ENCODE results near the gene NRXN3.

DNA sequence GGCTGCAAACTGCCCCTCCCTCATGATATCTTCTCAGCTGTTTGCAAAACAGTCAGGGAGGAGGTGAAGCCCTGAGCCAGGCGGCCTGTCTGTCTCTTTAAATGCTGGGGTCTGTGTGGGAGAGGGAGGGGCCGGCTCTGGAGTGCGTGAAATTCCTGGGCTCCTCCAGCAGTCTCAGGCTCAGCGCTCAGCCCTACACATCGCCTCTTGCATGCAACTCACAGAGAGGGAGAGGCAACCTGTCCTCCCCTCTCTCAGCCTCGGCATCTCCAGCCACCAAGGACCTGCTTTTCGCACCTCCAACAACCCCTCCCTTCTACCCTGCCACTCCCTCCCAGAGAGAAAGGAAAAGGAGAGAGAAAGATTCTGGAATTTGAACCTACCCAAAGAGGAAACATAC, at the start of gene NRXN3:
- TF ChIP-seq POLR2AphosphoS5 (IDR thresholded peaks at IDR 0.05) (peak; percentile 85), EZH2 (IDR thresholded peaks at IDR 0.05; ENCODE audit: borderline replicate concordance, insufficient read depth, low read length, poor library complexity, severe bottlenecking) (no peak), EP300 (conservative IDR thresholded peaks at IDR 0.05; ENCODE audit: poor library complexity, severe bottlenecking) (no peak), TAF1 (IDR thresholded peaks at IDR 0.05; ENCODE audit: low read depth) (peak; percentile 96), RAD21 (conservative IDR thresholded peaks at IDR 0.05) (peak; percentile 70), MXI1 (conservative IDR thresholded peaks at IDR 0.05; ENCODE audit: poor library complexity, severe bottlenecking) (no peak)
- TF ChIP-seq, protein P1, sequence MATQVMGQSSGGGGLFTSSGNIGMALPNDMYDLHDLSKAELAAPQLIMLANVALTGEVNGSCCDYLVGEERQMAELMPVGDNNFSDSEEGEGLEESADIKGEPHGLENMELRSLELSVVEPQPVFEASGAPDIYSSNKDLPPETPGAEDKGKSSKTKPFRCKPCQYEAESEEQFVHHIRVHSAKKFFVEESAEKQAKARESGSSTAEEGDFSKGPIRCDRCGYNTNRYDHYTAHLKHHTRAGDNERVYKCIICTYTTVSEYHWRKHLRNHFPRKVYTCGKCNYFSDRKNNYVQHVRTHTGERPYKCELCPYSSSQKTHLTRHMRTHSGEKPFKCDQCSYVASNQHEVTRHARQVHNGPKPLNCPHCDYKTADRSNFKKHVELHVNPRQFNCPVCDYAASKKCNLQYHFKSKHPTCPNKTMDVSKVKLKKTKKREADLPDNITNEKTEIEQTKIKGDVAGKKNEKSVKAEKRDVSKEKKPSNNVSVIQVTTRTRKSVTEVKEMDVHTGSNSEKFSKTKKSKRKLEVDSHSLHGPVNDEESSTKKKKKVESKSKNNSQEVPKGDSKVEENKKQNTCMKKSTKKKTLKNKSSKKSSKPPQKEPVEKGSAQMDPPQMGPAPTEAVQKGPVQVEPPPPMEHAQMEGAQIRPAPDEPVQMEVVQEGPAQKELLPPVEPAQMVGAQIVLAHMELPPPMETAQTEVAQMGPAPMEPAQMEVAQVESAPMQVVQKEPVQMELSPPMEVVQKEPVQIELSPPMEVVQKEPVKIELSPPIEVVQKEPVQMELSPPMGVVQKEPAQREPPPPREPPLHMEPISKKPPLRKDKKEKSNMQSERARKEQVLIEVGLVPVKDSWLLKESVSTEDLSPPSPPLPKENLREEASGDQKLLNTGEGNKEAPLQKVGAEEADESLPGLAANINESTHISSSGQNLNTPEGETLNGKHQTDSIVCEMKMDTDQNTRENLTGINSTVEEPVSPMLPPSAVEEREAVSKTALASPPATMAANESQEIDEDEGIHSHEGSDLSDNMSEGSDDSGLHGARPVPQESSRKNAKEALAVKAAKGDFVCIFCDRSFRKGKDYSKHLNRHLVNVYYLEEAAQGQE (IDR thresholded peaks at IDR 0.05; ENCODE audit: borderline replicate concordance) = peak; percentile 61
- TF ChIP-seq, protein P2, sequence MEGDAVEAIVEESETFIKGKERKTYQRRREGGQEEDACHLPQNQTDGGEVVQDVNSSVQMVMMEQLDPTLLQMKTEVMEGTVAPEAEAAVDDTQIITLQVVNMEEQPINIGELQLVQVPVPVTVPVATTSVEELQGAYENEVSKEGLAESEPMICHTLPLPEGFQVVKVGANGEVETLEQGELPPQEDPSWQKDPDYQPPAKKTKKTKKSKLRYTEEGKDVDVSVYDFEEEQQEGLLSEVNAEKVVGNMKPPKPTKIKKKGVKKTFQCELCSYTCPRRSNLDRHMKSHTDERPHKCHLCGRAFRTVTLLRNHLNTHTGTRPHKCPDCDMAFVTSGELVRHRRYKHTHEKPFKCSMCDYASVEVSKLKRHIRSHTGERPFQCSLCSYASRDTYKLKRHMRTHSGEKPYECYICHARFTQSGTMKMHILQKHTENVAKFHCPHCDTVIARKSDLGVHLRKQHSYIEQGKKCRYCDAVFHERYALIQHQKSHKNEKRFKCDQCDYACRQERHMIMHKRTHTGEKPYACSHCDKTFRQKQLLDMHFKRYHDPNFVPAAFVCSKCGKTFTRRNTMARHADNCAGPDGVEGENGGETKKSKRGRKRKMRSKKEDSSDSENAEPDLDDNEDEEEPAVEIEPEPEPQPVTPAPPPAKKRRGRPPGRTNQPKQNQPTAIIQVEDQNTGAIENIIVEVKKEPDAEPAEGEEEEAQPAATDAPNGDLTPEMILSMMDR (IDR thresholded peaks at IDR 0.05; ENCODE audit: poor library complexity, severe bottlenecking) = peak; percentile 46
